ENCODE data around the gene GOLGA8B.
"Not testable (repeated sequence)": the region's sequence is repeated elsewhere in the genome, so short reads cannot be mapped to it uniquely, and the experiment has no call there.

The GOLGA8B gene, protein sequence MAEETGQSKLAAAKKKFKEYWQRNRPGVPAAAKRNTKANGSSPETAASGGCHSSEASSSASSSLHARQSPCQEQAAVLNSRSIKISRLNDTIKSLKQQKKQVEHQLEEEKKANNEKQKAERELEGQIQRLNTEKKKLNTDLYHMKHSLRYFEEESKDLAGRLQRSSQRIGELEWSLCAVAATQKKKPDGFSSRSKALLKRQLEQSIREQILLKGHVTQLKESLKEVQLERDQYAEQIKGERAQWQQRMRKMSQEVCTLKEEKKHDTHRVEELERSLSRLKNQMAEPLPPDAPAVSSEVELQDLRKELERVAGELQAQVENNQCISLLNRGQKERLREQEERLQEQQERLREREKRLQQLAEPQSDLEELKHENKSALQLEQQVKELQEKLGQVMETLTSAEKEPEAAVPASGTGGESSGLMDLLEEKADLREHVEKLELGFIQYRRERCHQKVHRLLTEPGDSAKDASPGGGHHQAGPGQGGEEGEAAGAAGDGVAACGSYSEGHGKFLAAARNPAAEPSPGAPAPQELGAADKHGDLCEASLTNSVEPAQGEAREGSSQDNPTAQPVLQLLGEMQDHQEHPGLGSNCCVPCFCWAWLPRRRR

DNA sequence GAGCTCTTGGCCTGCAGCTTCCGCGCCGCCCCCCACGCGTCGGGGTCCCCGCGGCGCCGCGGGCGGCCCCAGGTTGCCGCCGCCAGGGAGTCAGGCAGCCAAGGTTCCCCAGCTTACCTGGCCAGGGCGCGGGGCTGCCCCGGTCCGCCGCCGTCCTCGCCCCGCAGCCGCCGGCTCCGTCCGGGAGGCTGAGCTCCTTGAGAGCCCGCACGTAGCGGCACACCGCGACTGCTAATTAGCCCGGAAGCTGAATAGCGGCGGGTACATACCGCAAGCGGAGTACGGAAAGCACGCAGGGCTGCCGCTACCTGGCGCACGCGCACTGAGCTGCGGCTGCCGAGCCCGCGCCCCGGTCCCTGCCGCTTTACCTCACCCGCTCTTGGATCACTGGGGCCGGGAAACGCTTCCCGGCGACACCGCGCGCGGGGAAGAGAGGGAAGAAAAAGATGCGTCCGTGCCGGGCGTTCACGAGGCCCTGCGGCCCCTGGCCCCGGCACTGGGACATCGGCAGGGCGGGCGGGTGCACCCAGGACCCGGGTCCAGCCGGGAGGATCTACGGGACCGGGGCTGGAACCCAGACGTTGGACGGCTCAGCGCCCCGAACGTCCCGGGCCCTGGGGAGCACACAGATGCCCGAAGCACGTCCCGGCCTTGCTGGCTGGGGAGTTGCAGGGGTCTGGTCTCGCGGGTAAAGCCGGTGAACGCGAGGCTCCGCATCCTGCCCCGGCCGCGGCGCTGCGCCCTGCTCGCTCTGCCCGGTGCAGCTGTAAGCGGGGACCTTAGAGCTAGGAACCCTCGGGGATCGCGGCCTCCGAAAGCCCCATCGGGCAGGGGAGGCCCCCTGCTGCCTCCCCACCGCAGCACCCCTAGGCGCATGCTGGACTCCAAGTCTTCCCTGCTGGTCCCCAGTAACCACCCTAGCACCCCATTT, at the start of gene GOLGA8B:
Gene GOLGA8B, minus strand, starts transcription at position 253 of the 931 bp plus-strand sequence. CDS start 47,739 bp downstream, outside the sequence.
- DNase-seq (peak; percentile 80 to 81), ATAC-seq (peak; percentile 85)
- Mint-ChIP-seq H3K27ac (peak within 1 kb of the TSS; percentile 94 to 96), H3K9me3 (no peaks in the 10 kb centered on the region), H3K4me3 (peak within 1 kb of the TSS; percentile 89 to 94), H3K27me3 (peaks cover 14% of the 10 kb centered on the region), H3K4me1 (peaks cover 56% of the 10 kb centered on the region)

DNA sequence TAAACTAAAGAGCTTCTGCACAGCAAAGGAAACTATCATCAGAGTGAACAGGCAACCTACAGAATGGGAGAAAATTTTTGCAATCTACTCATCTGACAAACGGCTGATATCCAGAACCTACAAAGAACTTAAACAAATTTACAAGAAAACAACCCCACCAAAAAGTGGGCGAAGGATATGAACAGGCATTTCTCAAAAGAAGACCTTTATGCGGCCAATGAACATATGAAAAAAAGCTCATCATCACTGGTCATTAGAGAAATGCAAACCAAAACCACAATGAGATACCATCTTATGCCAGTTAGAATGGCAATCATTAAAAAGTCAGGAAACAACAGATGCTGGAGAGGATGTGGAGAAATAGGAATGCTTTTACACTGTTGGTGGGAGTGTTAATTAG, 49.7 kb upstream of the GOLGA8B start:
- H3K9me3 Mint-ChIP-seq: peaks cover 0 to 12% of the 10 kb centered on the region in 2 donors
- not testable (repeated sequence) for ATAC-seq, H3K4me1 Mint-ChIP-seq, DNase-seq, H3K4me3 Mint-ChIP-seq, H3K27ac Mint-ChIP-seq
- H3K27me3 Mint-ChIP-seq: peaks cover 19% of the 10 kb centered on the region

DNA sequence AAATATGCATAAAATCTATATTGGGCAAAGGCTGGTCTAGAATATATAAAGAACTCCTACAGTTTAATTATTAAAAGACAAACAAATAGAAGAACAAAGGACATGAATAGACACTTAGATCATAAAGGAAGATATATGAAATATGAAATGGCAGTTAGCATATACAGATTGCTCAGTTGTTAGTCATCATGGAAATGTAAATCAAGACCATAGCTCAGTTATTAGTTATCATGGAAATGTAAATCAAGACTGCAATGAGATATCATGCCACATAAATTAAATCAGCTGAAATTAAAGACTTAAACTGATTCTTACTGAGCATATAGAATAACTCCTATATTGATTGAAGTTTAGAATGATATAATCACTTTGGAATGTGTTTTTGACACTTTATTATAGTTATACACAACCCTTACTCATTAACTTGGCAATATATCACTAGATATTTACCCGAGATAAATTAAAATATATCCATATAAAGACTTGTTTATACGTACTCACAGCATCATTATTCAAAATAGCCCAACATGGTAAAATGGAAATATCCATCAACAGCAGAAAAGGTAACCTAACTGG, 45.2 kb upstream of the GOLGA8B start:
- Mint-ChIP-seq H3K27ac (no peak overlapping the region), H3K27me3 (peaks cover 25% of the 10 kb centered on the region), H3K9me3 (peaks cover 5 to 12% of the 10 kb centered on the region in 2 donors), H3K4me1 (no peaks in the 10 kb centered on the region), H3K4me3 (no peak overlapping the region)
- DNase-seq (no peak), ATAC-seq (no peak)

DNA sequence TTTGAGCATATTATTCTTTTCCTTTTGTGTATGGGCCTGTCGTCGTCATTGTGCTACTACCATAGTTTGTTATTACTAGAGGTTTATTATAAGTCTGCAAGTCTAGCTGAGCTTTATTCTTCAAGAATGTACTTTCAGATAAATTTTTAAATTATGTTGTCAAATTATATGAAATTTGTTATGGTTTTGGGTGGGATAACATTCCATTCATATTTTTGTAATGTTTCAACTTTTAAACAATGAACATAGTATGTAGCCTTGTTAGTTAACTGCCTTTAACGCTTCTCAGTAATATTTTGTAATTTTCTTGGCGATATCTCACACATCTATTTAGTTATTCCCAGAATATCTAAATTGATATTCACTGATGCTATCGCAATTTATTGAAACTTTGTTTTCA, 41.6 kb upstream of the GOLGA8B start:
- DNase-seq (no peak), ATAC-seq (no peak)
- Mint-ChIP-seq H3K27ac (no peak overlapping the region), H3K27me3 (peaks cover 28% of the 10 kb centered on the region), H3K4me1 (no peaks in the 10 kb centered on the region), H3K4me3 (no peak overlapping the region), H3K9me3 (peaks cover 0 to 5% of the 10 kb centered on the region in 2 donors)

GRCh38 chr15:34621675-34622074, 38.2 kb upstream of the GOLGA8B start:
- peaks cover 31% of the 10 kb centered on the region for H3K27me3 Mint-ChIP-seq
- peaks cover 0 to under 1% of the 10 kb centered on the region in 2 donors for H3K9me3 Mint-ChIP-seq
- H3K27ac Mint-ChIP-seq: no peak overlapping the region
- no peak for ATAC-seq
- H3K4me3 Mint-ChIP-seq: no peak overlapping the region
- DNase-seq: no peak
- H3K4me1 Mint-ChIP-seq: no peaks in the 10 kb centered on the region

- peaks cover 34% of the 10 kb centered on the region for H3K27me3 Mint-ChIP-seq
- no peaks in the 10 kb centered on the region for H3K4me1 Mint-ChIP-seq
- H3K4me3 Mint-ChIP-seq: no peak overlapping the region
- no peak overlapping the region for H3K27ac Mint-ChIP-seq
- DNase-seq (no peak), ATAC-seq (no peak)
- H3K9me3 Mint-ChIP-seq: no peaks in the 10 kb centered on the region
Observed at GRCh38 chr15:34620814-34621213, 37.4 kb upstream of the GOLGA8B start.

DNA sequence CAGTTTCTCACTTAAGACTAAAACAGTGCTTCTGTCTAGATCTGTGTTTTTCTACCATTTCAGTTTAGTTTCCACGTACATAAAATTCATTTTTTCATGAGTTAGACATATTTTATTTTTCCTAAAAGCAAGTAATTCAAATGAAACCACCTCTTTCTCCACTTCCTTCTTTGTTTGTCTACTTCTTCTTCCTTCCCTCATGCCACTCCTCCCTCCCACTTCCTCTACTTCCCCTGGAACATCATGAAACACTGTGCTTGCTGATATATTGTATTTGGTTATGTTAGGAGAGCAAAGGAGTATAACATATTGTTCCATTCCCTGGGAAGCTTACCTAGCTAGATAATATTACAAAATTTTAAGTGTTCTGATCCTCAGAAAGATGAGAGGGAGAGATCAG, 36.7 kb upstream of the GOLGA8B start:
- H3K27me3 Mint-ChIP-seq: peaks cover 34% of the 10 kb centered on the region
- no peak for DNase-seq

GRCh38 chr15:34619151-34619550, 35.7 kb upstream of the GOLGA8B start:
- no peaks in the 10 kb centered on the region for H3K9me3 Mint-ChIP-seq
- peaks cover 34% of the 10 kb centered on the region for H3K27me3 Mint-ChIP-seq
- H3K27ac Mint-ChIP-seq: no peak overlapping the region
- no peaks in the 10 kb centered on the region for H3K4me1 Mint-ChIP-seq
- no peak for DNase-seq
- H3K4me3 Mint-ChIP-seq: no peak overlapping the region
- no peak for ATAC-seq

More for the DNA sequence above, 36.7 kb upstream of the GOLGA8B start:
- no peak for ATAC-seq
- Mint-ChIP-seq H3K4me3 (no peak overlapping the region), H3K9me3 (no peaks in the 10 kb centered on the region), H3K4me1 (no peaks in the 10 kb centered on the region), H3K27ac (no peak overlapping the region)

DNA sequence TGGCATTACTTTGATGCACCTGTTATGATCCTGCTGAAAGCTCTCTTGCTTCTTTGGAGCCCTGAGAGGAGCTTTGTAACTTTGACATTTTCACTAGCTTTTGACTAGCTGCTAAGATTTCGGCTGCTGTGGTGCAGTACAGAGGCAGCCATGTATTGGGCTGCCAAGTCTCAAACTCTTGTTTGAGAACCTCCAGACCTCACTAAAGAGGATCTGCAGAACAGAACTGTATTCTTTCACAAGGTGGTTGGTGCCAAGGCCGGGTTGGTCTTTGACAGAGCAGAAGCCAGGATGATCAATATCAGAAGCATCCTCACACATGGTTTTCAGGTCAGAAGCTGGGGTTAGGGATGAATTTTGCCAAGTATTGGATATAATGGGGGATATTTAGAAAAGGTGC, 34.6 kb upstream of the GOLGA8B start:
- Mint-ChIP-seq H3K9me3 (no peaks in the 10 kb centered on the region), H3K27ac (no peak overlapping the region), H3K27me3 (peaks cover 39% of the 10 kb centered on the region), H3K4me1 (no peaks in the 10 kb centered on the region), H3K4me3 (no peak overlapping the region)
- no peak for DNase-seq
- no peak for ATAC-seq

DNA sequence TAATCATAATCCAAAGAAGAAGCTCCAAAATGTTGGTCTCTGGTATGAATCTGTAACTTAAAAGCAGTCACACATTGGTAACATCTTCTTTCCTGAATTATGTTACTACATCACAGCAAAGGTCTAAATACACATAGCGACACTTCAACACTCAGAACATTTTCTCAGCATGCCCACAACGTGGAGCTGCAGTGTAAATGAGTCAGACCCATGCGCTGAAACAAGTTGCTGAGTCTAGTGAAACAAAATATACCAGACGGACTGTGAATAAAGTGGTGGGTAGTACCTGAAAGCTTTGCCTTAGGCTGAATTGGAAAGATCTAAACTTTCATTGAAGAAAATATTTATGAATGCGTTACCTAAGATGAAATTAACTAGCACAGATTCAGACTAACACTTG, 33.2 kb upstream of the GOLGA8B start:
- Mint-ChIP-seq H3K4me1 (no peaks in the 10 kb centered on the region), H3K27me3 (peaks cover 44% of the 10 kb centered on the region), H3K27ac (no peak overlapping the region), H3K4me3 (no peak overlapping the region), H3K9me3 (no peaks in the 10 kb centered on the region)
- DNase-seq (no peak), ATAC-seq (no peak)

- Mint-ChIP-seq H3K4me1 (peaks cover 7% of the 10 kb centered on the region), H3K9me3 (no peaks in the 10 kb centered on the region), H3K27ac (no peak overlapping the region), H3K27me3 (peaks cover 25% of the 10 kb centered on the region), H3K4me3 (no peak overlapping the region)
- DNase-seq (no peak), ATAC-seq (no peak)
Observed at GRCh38 chr15:34613997-34614396, 30.5 kb upstream of the GOLGA8B start.

DNA sequence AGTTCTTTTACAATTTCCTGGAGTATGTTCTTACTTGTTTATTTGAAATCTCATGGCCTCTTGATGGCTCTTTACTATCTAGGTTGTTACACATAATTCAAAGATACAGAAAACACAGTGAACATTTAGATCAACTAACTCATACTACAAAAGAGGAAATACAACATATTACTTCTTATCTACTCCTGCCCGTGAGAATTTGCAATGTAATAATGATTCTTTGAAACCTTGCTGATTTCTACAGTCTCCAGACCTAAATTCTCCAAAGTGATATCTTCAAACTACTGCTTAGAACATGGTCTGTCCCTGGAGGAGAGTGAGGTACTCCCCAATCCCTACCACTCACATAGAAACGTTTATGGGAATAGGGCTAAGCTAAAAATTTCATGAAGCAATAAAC, 29.9 kb upstream of the GOLGA8B start:
- DNase-seq (no peak), ATAC-seq (no peak)
- Mint-ChIP-seq H3K4me1 (peaks cover 7% of the 10 kb centered on the region), H3K27me3 (peaks cover 25% of the 10 kb centered on the region), H3K27ac (no peak overlapping the region), H3K4me3 (no peak overlapping the region), H3K9me3 (no peaks in the 10 kb centered on the region)

- ATAC-seq (no peak), DNase-seq (no peak)
- H3K27ac Mint-ChIP-seq: peak overlapping the region in 1 of 2 donors; percentile 22
- peaks cover 19% of the 10 kb centered on the region for H3K27me3 Mint-ChIP-seq
- H3K4me1 Mint-ChIP-seq: peaks cover 7% of the 10 kb centered on the region
- no peaks in the 10 kb centered on the region for H3K9me3 Mint-ChIP-seq
- H3K4me3 Mint-ChIP-seq: no peak overlapping the region
Observed at GRCh38 chr15:34610354-34610753, 26.9 kb upstream of the GOLGA8B start.

- no peak for DNase-seq
- peaks cover 23% of the 10 kb centered on the region for H3K27me3 Mint-ChIP-seq
Observed at GRCh38 chr15:34609102-34610057, 25.9 kb upstream of the GOLGA8B start.

More at GRCh38 chr15:34609102-34610057, 25.9 kb upstream of the GOLGA8B start:
- peak; percentile 64 for ATAC-seq
- peak overlapping the region; percentile 21 to 30 for H3K4me3 Mint-ChIP-seq
- H3K4me1 Mint-ChIP-seq: peaks cover 7% of the 10 kb centered on the region
- H3K9me3 Mint-ChIP-seq: no peaks in the 10 kb centered on the region
- peak overlapping the region in 1 of 2 donors; percentile 59 for H3K27ac Mint-ChIP-seq
